CD4-positive, alpha-beta T cell treated with Interleukin-1 beta for 1 hour (primary cell): ENCODE data around the gene CERS1.

Experiments used
- DNase-seq, 2 donors: peaks; one replicate each; pipeline ENCODE4 v3.0.0-alpha.2; 2020 to 2022

CERS1 gene

GRCh38 chr19:18832306-18833140, 63.4 kb downstream of the CERS1 start:
- peak in 1 of 2 donors; percentile 25 for DNase-seq

GRCh38 chr19:18831524-18832305, 64.2 kb downstream of the CERS1 start, which contains the start of gene UPF1:
Gene UPF1, plus strand, starts transcription at chr19:18831959. Its CDS starts 251 bp downstream, at chr19:18832210.
- DNase-seq, result peak; percentile 96 to 97

GRCh38 chr19:18830488-18830887, 65.5 kb downstream of the CERS1 start:
- DNase-seq, result no peak

DNA sequence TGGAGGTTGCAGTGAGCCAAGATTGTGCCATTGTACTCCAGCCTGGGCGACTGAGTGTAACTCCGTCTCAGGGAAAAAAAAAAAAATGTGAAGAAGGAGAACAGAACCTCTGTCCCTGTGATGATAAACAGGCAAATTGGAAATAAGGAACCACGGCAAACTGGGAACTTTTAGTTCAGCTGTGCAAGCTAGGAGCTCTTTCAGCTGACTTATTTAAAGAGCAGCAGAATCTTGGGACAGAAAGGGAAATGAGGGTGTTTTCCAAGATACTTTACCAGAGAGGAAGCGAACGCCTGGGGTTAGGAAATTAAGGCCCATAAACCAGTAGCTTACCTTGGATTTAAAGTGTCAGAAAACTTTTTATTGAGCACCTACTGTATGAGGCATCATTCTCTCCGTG, 67.2 kb downstream of the CERS1 start:
- no peak for DNase-seq
